ENCODE measurements around the gene TRPV4. TPM values are rescaled to one million over a fixed set of nuclear protein-coding genes. Genes with fewer than 3 reads are reported as not detected.
A peak's percentile ranks its signal among the peaks of the same experiment; 100 is the strongest.

The TRPV4 gene
- total RNA-seq, 3 donors from 2014 or later = 0.43 to 0.92 (median 0.48) TPM

DNA sequence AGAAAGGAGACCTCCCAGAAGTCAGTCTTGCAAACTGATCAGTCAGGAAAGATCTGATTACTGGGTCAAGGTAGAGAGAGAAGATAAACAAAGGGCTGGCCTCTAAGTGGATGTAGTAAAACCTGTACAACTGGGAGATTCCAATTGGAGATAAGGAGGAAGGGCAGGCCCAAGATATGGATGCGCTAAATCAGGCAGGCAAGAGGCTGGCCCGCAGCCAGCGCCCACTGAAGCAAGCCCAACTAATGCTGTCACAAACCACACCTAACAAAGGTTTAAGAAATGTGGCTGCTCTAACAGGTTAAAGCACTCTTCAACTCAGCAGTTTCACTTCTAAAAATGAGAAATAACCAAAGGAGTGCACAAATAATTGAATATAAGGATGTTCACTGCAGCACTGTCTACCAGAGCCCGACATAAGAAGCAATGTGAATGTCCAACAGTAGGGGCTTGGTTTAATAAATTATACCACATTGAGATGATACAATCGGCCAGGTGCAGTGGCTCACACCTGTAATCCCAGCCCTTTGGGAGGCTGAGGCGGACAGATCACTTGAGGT, 42.5 kb upstream of the TRPV4 start:
- Histone ChIP-seq H3K9me3 (no peaks in the 10 kb centered on the region), H3K36me3 (ENCODE audit: low read depth) (no peaks in the 10 kb centered on the region), H3K4me1 (ENCODE audit: low read depth) (peaks cover 45% of the 10 kb centered on the region), H3K4me3 (no peak overlapping the region)
- intact Hi-C loops (cut with DNase I, micrococcal nuclease) = no loop called here
- TF ChIP-seq, protein P1, sequence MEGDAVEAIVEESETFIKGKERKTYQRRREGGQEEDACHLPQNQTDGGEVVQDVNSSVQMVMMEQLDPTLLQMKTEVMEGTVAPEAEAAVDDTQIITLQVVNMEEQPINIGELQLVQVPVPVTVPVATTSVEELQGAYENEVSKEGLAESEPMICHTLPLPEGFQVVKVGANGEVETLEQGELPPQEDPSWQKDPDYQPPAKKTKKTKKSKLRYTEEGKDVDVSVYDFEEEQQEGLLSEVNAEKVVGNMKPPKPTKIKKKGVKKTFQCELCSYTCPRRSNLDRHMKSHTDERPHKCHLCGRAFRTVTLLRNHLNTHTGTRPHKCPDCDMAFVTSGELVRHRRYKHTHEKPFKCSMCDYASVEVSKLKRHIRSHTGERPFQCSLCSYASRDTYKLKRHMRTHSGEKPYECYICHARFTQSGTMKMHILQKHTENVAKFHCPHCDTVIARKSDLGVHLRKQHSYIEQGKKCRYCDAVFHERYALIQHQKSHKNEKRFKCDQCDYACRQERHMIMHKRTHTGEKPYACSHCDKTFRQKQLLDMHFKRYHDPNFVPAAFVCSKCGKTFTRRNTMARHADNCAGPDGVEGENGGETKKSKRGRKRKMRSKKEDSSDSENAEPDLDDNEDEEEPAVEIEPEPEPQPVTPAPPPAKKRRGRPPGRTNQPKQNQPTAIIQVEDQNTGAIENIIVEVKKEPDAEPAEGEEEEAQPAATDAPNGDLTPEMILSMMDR (IDR thresholded peaks at IDR 0.05) = no peak
- DNase-seq (peak; percentile 86 to 87 (median 87)), ATAC-seq (peak; percentile 65)

DNA sequence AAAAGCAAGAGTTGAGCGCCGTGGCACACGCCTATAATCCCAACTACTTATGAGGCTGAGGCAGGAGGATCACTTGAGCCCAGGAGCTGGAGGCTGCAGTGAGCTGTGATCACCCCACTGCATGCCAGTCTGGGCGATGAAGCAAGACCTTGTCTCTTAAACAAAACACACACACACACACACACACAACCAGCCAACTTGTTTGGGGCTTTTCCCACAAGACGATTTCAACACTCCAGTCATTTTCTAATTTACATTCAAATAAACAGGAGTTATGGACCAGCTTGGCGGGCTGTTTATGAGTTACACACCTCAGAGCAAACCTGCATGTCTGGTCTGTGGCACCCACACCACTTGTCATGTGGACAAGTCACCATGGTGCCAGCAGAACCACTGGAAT, 40.5 kb upstream of the TRPV4 start:
- TF ChIP-seq, protein P1 (IDR thresholded peaks at IDR 0.05) = no peak
- ATAC-seq = peak; percentile 7
- H3K9me3 ChIP-seq = no peaks in the 10 kb centered on the region
- H3K4me1 ChIP-seq (ENCODE audit: low read depth) = peaks cover 43% of the 10 kb centered on the region
- intact Hi-C loops (cut with DNase I, micrococcal nuclease) = no loop called here
- H3K36me3 ChIP-seq (ENCODE audit: low read depth) = no peaks in the 10 kb centered on the region
- no peak overlapping the region for H3K4me3 ChIP-seq
- DNase-seq = peak in 1 of 3 donors; percentile 43

DNA sequence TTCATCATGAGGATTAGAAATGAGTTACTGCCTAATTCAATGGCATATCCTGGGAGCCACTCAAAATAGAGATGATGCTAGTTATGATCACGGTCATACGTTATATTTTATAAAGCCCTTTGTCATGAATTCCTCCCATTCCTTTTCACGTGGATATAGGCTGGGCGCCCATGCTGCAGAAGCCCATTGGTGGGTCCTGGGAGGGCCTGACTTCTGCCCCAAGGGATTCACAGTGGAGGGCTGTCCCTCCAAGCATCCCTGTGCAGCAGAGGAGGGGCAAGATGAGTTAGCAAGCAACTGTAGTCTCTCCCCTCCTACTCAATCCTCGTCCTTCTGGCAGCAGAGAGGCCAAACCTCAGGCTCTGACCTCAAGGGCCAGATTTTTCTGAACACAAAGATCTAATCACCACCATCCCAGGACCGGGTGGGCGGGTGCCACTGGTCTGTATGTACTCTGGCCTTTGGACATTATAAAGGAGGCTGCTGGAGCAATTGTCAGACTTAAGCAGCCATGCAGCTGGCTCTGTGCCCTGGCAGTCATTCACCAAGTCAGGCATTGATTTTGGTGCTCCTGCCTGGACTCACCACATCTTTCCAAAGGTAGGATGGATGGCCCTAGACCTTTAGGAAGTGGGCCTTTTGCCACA, 38.6 kb upstream of the TRPV4 start:
- intact Hi-C loops (cut with DNase I, micrococcal nuclease) = no loop called here
- peak; percentile 84 to 93 (median 85) for DNase-seq
- Histone ChIP-seq H3K36me3 (ENCODE audit: low read depth) (no peaks in the 10 kb centered on the region), H3K9me3 (no peaks in the 10 kb centered on the region), H3K4me1 (ENCODE audit: low read depth) (peaks cover 44% of the 10 kb centered on the region), H3K4me3 (no peak overlapping the region)
- ATAC-seq = peak; percentile 78
- TF ChIP-seq, protein P1 (IDR thresholded peaks at IDR 0.05) = no peak

DNA sequence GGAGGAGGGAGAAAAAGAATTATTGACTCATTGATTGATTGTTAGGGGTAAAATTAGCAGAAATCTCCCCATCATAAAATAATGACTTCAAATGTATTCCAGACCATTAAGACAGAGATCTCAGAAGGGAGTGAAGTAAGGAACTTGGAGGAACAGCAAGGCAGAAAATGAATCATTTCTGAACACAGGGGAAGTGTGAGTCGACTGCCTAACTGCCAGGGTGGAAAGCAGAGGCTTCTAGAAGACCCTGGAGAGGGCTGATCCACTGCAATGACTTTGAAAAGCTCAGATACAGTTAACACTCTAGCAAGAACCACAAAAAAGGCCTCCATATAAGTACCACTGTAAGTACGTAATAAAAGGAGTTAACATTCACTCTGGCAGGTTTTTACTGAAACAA, 37.5 kb upstream of the TRPV4 start:
- Histone ChIP-seq H3K4me3 (no peak overlapping the region), H3K4me1 (ENCODE audit: low read depth) (peaks cover 44% of the 10 kb centered on the region), H3K9me3 (no peaks in the 10 kb centered on the region), H3K36me3 (ENCODE audit: low read depth) (no peaks in the 10 kb centered on the region)
- DNase-seq (no peak), ATAC-seq (no peak)
- TF ChIP-seq, protein P1 (IDR thresholded peaks at IDR 0.05) = no peak
- intact Hi-C loops (cut with DNase I, micrococcal nuclease) = no loop called here

DNA sequence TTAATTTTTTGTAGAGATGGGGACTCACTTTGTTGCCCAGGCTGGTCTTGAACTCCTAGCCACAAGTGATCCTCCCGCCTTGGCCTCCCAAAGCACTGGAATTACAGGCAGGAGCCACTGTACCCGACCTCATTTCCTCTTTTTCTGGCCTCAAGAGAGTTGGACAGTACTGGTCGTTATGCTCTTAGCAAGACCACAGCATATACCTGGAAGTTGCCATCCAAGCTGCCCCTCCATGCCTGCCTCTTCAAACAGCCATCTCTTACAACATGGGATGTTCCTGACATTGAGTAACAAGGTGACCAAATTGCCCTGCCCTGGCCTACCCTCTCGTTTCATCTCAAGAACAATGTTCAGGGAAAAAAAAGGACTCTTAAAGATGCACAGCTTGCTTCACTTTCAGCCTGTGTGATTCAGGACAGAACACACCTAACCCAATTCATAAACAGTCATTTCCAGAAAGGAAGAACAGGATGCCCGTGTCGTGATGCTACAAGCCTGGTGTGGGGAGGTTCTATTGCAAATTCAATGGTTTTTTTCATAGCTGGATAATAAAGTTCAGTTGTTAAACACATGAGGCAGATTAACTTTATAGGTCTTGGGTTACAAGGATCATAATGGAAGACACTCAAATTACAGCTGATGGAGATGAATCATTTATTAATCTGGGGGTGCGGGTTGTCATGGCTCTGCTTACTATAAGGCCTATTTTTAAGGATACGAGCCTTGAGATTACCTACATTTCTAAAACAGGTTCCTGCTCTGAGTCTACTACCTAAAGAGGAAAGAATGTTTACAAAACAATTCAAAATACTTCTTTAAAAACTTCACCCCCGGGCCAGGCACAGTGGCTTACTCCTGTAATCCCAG, 35.2 kb upstream of the TRPV4 start:
- intact Hi-C loops (cut with DNase I, micrococcal nuclease) = no loop called here
- no peaks in the 10 kb centered on the region for H3K36me3 ChIP-seq (ENCODE audit: low read depth)
- H3K9me3 ChIP-seq = no peaks in the 10 kb centered on the region
- DNase-seq (no peak), ATAC-seq (peak; percentile 61)
- H3K4me1 ChIP-seq (ENCODE audit: low read depth) = peaks cover 56% of the 10 kb centered on the region
- TF ChIP-seq, protein P1 (IDR thresholded peaks at IDR 0.05) = no peak
- H3K4me3 ChIP-seq = no peak overlapping the region

All from mucosa of descending colon (tissue), 3 donors.